ENCODE results near the gene CHST11.

The CHST11 gene

DNA sequence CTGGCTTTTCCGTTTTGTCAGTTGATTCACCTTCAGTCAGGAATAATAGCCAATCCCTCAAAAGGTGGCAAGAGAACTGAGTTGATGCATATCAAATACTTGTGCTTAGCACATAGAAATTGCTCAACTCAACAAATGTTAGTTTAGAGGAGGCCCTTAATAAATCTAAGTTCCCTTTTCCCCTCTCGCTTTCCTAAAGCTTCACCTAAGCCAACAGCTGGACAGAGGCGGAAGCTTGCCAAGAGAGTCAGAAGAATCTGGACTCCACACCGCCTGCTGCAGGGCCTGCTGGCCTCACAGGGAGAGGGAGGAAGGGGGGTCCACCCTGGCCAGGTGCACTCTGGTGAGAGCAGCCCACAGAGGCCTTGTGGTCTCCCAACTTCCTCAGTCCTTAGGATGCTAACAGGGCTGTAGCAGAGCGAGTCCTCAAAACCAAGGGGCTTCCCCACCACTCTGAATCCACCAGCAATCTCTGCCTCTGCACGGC lies 213.1 kb downstream of the CHST11 start:
- DNase-seq (ENCODE audit: low read depth in 3 of 3, low spot score in 1 of 3) = no peak

DNA sequence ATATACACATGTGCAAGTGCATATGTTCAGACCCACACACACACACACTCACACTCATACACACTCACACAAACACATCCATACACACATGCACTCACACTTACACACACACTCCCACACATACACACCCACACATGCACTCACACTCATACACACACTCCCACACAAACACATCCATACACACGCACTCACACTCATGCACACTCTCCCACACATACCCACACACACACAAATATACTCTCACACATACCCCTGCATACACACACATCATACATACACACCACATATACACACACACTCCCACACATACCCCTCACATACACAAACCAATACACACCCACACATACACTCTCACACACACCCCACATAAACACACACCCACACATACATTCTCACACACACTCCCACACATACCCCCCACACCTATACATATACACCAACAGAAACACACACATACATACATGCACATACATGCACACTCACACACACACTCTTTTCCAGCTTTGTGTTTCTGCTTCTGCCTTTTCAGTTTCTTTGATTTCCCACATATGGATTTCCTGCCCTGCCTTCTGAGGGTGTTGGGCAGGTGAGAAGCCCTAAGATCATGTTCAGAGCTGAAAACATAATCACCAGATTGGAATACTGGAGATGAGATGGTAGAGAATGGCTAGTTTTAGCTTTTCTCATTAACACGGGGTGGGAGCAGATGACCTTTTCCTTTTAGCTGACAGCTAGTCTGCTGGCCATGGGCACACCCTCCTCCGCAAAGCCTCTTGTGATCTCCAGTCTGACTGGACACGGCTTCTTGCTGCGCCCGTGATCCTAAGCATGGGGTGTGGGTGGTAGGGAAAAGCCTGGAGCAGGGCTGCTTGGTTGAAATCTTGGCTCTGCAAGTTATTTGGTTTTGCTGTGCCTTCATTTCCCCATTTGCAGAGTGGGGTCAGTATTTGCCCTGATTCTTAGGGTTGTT lies 214.0 kb downstream of the CHST11 start:
- DNase-seq (ENCODE audit: low read depth in 3 of 3, low spot score in 1 of 3) = no peak

- DNase-seq (ENCODE audit: low read depth in 3 of 3, low spot score in 1 of 3) = peak; percentile 41 to 63 (median 50)
These were observed 214.8 kb downstream of the CHST11 start for GRCh38 chr12:104671409-104672095.

DNA sequence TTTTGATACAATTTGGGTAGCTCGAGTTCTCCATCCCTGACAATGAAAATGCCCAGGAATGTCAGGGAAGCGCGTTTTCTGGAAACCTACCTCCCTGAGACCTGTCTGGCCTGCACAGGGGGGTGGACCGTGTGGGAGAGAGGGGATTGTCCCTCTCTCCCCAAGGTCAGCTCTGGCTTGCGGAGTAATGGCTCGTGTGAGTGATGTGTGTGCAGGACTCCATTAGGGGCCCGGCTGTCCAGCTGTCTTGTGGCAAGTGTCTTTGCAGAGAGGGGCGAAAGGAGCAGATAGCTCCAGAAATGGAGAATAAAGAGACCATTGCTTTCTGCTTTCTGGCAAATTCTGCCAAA lies 215.3 kb downstream of the CHST11 start:
- no peak for DNase-seq (ENCODE audit: low read depth in 3 of 3, low spot score in 1 of 3)

DNA sequence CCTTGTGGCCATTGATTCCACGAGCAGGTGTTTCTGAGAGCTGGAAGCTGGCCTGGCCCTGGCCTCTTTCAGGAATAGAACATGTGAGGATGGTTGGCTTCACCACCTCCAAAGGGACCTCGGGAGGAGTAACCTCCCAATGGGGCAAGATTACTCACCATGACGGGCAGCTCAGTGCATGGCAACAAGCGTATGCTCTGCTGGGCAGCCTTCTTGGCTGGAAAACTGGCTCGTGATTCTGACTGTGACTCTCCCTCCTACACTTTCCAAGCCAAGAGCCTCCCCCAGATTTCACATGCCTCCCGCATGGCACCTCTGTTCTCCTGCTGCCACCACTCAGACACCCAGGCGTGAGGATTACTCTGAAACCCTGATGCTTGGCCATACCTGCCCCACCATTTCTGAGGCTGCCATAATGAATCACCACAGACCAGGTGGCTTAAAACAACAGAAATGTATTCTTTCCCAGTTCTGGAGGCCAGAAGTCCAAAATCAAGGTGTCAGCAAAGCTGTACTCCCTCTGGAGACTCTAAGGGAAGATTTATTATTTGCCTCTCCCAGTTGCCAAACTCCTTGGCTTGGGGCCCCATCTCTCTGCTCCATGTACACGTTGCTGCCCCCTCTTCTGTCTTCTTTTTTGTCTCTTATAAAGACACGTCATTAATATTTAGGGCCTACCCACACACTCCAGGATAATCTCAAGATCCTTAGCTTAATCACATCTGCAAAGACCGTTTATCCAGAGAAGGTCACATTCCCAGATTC lies 215.9 kb downstream of the CHST11 start:
- no peak for DNase-seq (ENCODE audit: low read depth in 3 of 3, low spot score in 1 of 3)

DNA sequence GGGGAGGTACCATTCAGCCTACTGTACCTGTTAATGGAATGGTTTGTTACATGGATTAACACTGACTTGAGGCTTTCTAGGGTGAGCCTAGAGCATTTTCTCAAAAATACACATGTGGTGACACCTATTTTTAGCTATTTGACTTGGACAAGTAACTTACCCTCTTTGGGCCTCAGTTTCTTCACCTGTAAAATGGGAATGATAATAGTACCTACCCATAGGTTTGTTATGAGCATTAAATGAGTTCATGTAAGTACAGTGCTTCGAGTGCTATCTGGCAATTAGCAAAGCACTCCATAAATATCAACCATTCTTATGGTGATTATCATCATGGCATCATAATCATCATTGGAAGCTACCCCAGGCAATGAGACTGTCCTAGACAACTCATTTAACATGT lies 216.5 kb downstream of the CHST11 start:
- no peak for DNase-seq (ENCODE audit: low read depth in 3 of 3, low spot score in 1 of 3)

- no peak for DNase-seq (ENCODE audit: low read depth in 3 of 3, low spot score in 1 of 3)
These were observed 217.1 kb downstream of the CHST11 start for GRCh38 chr12:104673696-104674482.

- DNase-seq (ENCODE audit: low read depth in 3 of 3, low spot score in 1 of 3) = no peak
These were observed 219.9 kb downstream of the CHST11 start for GRCh38 chr12:104676636-104677035.

DNA sequence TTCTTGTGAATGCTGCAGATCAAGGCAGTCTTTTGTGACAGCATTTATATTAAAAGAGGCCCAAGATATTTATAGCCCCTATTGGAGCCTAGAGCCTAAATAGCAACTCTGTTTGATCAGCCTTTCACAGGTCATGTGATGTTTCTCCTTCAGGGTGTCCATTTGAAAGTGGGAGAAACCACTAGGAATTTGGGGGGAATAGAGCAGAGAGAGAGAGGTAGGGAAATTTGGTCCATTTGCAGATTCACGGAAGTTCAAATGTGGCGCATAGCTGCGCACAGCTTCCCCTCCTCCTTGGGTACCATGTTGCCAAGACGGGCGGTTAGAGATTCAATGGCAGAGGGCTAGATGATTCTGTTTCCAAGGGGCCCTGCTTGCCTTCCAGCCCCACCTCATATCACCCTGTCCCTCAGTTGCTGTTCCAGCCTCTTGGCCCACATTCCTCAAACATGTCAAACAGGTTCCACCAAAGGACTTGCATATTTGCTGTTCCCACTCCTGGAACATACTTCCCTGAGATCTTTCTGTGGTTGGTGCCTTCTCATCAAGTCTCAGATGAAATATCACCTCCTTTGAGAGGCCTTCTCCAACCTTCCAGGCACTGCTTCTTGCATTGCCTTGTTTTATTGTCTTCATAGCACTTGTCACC lies 220.8 kb downstream of the CHST11 start:
- no peak for DNase-seq (ENCODE audit: low read depth in 3 of 3, low spot score in 1 of 3)

DNA sequence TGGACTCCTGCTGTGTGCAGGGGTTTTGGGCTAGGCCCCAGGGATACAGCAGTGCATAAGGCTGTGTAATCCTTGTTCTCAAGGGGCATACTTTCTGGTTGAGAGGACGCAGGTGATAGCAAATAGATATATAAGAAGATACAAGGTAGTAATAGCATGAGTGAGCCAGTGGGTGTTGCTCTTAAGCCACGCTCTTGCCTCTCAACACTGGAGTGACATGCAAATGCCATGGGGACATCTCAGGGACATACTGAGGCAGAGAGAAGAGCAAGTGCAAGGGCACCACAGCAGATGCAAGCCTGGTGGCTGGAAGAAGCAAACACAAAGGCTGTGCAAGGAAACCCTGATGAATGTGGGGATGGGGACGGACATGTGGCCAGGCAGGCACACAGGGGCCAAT lies 223.3 kb downstream of the CHST11 start:
- DNase-seq (ENCODE audit: low read depth in 3 of 3, low spot score in 1 of 3) = no peak

- no peak for DNase-seq (ENCODE audit: low read depth in 3 of 3, low spot score in 1 of 3)
These were observed 223.7 kb downstream of the CHST11 start for GRCh38 chr12:104680491-104680890.

DNA sequence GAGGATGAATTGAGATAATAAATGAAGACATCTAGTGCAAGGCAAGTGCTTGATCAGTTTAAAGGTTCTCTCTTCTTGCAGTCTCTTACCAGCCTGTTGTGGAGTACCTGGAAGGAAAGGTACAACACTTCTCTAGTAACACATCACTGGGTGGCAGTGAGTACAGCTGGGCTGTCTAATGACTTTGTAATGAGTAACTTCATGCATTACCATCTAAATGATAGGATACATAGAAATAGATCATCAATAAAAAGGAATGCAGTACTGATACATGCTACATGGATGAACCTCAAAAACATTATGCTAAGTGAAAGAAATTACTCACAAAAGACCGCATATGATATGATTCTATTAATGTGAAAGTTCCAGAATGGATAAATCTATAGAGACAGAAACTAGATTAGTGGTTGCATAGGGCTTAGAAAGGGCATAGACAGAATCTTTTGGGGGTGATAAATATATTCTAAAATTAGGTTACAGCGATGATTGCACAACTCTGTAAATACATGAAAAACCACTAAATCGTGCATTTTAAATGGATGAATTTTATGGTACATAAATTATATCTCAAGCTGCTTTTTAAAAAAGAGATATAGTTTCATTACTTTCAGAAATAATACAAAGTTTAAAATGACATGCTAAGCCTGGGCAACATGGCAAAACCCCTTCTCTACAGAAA lies 224.4 kb downstream of the CHST11 start:
- no peak for DNase-seq (ENCODE audit: low read depth in 3 of 3, low spot score in 1 of 3)

DNA sequence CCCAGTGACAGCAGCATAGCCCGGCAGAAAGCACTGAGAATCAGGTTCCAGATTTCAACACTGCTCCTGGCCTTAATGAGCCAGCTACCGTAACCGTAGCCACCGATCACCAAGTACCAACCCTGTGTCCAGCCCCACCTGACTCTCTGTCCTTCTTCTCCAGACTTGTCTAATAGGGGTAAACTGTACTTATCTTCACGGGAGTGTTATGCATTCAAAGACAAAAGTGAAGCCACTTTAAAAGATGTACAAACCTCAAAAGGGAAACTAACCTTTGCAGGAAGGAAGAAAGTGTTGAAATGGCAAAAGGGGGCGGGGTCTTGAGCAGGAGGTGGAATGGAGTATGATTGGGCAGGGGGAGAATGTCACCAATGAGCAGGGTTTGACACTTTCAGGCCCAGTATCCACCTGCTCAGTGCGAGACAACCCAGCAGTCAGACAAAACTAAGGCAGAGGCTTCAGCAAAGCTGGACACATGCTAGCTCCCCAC lies 226.1 kb downstream of the CHST11 start:
- DNase-seq (ENCODE audit: low read depth in 3 of 3, low spot score in 1 of 3) = peak; percentile 21 to 39 (median 34)

DNA sequence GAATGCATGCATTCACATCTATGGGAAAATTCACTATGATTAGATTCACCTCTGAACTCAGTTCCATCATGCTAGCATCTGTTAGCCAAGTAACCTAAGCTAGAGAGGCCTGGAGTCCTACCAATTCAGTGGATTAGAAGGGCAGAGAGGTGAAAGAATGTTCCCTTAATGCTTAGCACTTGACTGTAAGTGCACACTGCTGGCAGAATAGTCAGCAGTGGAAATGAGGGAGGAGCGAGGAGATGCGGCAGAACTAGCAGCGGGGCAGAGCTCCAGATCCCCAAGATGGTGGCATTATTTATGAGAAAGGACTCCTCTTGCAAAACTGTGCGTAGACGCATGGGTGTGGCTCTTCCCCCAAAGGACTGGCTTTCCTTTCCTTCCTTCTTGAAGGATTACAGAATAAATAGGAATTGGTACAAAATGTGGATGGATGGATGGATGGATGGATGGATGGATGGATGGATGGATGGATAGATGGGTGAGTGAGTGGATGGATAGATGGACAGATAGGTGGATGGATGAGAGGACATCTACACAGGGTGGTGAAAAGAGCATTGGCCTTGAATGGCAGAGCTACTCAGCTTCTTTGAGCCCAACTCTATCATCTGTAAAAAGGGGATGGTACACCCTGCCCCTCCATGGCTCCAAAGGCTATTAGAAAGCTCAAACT lies 227.2 kb downstream of the CHST11 start:
- DNase-seq (ENCODE audit: low read depth in 3 of 3, low spot score in 1 of 3) = no peak

DNA sequence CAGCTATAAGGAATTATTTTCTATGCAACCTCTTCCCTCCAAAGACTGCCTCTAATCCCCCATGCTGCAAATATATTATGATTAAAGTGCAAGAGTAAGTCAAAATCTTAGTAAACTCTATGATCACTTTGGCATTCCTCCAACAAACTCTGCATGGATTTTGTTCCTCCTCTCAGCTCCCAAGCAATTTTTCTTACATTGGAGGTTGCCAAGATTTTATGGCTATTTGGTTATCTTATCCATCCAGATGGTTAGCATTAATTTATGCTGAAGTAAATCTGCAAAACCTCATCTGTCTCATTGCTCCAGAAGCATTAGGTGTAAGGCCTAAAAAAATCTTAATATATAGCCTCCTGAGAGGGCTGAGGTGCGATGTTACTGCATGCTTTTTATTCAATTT lies 228.1 kb downstream of the CHST11 start:
- DNase-seq (ENCODE audit: low read depth in 3 of 3, low spot score in 1 of 3) = no peak

DNA sequence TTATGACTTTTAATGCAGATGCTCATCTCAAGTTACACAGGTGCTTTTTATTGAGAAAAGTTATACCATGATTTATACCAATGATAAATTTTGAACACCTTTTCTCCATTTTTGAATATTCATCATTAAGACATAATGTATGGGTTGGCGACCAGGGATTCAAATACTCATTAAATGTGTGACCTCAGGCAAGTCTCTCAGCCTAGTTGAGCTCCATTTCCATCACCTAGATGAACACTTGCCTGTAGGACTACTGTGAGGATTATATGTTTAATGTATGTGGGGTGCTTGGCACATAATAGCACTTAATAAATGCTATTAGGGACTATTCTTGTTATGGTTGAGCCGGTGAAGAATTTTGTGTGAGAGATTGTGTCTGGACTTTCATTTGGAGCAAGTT lies 228.6 kb downstream of the CHST11 start:
- DNase-seq (ENCODE audit: low read depth in 3 of 3, low spot score in 1 of 3) = no peak

- DNase-seq (ENCODE audit: low read depth in 3 of 3, low spot score in 1 of 3) = no peak
These were observed 229.4 kb downstream of the CHST11 start for GRCh38 chr12:104686196-104686595.

DNA sequence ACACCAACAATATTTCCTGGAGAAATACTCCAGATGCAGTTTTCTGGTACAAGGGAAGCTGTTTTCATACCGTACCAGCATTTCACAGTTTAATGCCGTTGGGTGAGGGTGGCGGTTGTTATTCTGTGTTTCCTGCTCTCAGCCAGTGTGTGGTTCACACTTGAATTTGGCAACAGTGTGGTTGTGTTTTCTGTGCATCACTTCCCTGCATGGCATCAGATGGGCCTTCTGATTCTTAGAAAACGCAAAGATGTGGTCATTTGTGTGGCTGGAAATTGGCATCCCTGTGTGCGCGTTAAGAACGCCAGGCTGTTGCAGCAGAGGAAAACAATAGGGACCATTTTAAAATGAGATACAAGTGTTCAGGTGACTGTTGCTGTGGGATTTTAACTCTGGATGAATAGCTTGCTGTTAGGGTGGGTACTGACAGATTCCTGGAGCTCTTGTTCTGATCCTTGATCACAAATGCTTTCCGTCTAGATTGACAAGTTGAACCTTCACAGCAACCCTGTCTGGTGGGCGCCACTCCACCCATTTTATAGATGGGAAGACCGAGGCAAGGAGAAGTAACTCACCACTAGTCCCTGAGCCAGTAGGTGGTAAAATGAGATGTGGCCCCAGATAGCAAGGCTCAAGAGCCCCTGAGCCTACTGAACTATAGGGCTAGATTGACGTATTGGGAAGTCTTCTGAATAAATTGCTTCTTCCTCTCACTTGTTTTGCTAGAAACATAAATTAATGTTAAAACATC lies 231.2 kb downstream of the CHST11 start:
- no peak for DNase-seq (ENCODE audit: low read depth in 3 of 3, low spot score in 1 of 3)

All from stimulated activated CD4-positive, alpha-beta T cell treated with anti-CD3 and anti-CD28 coated beads, TNF-alpha, amount 100 ng/mL, for 1 hour (primary cell).